ENCODE measurements around the gene AP2A1.

Gene AP2A1

GRCh38 chr19:49795615-49796014 is 28.8 kb downstream of the AP2A1 start:
- no peak for DNase-seq

GRCh38 chr19:49798574-49798973 is 31.8 kb downstream of the AP2A1 start:
- DNase-seq: no peak

GRCh38 chr19:49799271-49799797 is 32.5 kb downstream of the AP2A1 start:
- no peak for DNase-seq

- no peak for DNase-seq
These were observed 33.1 kb downstream of the AP2A1 start for GRCh38 chr19:49799798-49800376.

- no peak for DNase-seq
These were observed 34.0 kb downstream of the AP2A1 start for GRCh38 chr19:49800771-49801170.

GRCh38 chr19:49801401-49801888 is 34.6 kb downstream of the AP2A1 start:
- DNase-seq: no peak

- DNase-seq: peak; percentile 38
These were observed 35.3 kb downstream of the AP2A1 start for GRCh38 chr19:49801966-49802661.

- no peak for DNase-seq
These were observed 36.2 kb downstream of the AP2A1 start for GRCh38 chr19:49802836-49803528.

- DNase-seq: no peak
These were observed 36.7 kb downstream of the AP2A1 start for GRCh38 chr19:49803529-49803856.

- no peak for DNase-seq
These were observed 39.2 kb downstream of the AP2A1 start for GRCh38 chr19:49805822-49806619.

- DNase-seq: no peak
These were observed 39.8 kb downstream of the AP2A1 start for GRCh38 chr19:49806620-49806959.

- DNase-seq: no peak
These were observed 40.5 kb downstream of the AP2A1 start for GRCh38 chr19:49807058-49807903.

- DNase-seq: no peak
These were observed 41.3 kb downstream of the AP2A1 start for GRCh38 chr19:49807904-49808675.

- peak; percentile 83 for DNase-seq
These were observed 41.9 kb downstream of the AP2A1 start for GRCh38 chr19:49808711-49809159.

GRCh38 chr19:49809160-49809940 is 42.5 kb downstream of the AP2A1 start:
- peak; percentile 37 for DNase-seq

- DNase-seq: no peak
These were observed 43.2 kb downstream of the AP2A1 start for GRCh38 chr19:49809941-49810389.

GRCh38 chr19:49811328-49811727 is 44.5 kb downstream of the AP2A1 start:
- DNase-seq: no peak

- no peak for DNase-seq
These were observed 45.7 kb downstream of the AP2A1 start for GRCh38 chr19:49812452-49812996.

- peak; percentile 99 for DNase-seq
These were observed 46.4 kb downstream of the AP2A1 start, which contains the start of gene FUZ for GRCh38 chr19:49812997-49813861. TSS of gene FUZ (minus strand) at chr19:49813292. CDS start at chr19:49813106, 186 bp downstream.
